ENCODE measurements around the gene ACTG1.

The ACTG1 gene

DNA sequence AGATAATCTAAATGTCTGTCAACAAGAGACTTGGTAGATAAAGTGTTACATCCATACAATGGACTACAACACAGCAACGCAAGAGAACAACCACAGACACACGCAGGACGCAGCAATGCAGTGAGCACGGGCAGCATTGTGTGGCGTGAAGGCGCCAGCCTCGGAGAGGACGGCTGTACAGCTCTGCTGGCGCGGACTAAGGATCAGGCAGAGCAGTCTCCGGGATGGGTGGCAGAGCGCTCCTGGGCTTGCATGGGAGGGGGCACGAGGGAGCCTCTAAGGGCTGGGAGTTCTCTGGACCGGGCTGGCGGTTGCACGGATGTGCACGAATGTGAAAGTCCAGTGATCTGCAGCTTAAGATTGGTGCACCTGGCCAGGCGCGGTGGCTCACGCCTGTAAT is 34.5 kb downstream of the ACTG1 start:
- Histone ChIP-seq H2AFZ (ENCODE audit: low read depth) (no peak overlapping the region), H3K79me2 (ENCODE audit: insufficient read depth, low read depth) (no peaks in the 10 kb centered on the region), H3K27me3 (ENCODE audit: insufficient read depth, low read depth) (peaks cover 94% of the 10 kb centered on the region), H3K36me3 (ENCODE audit: insufficient read depth) (no peaks in the 10 kb centered on the region), H3K9ac (no peak overlapping the region), H3K4me3 (IDR thresholded peaks at IDR 0.05; ENCODE audit: insufficient read depth, low read depth, low read length) (no peak overlapping the region), H3K4me1 (ENCODE audit: low read depth, poor library complexity, severe bottlenecking) (no peaks in the 10 kb centered on the region), H3K27ac (no peak overlapping the region), H3K4me2 (no peak overlapping the region), H4K20me1 (ENCODE audit: insufficient read depth) (no peaks in the 10 kb centered on the region)
- TF ChIP-seq, protein P1, sequence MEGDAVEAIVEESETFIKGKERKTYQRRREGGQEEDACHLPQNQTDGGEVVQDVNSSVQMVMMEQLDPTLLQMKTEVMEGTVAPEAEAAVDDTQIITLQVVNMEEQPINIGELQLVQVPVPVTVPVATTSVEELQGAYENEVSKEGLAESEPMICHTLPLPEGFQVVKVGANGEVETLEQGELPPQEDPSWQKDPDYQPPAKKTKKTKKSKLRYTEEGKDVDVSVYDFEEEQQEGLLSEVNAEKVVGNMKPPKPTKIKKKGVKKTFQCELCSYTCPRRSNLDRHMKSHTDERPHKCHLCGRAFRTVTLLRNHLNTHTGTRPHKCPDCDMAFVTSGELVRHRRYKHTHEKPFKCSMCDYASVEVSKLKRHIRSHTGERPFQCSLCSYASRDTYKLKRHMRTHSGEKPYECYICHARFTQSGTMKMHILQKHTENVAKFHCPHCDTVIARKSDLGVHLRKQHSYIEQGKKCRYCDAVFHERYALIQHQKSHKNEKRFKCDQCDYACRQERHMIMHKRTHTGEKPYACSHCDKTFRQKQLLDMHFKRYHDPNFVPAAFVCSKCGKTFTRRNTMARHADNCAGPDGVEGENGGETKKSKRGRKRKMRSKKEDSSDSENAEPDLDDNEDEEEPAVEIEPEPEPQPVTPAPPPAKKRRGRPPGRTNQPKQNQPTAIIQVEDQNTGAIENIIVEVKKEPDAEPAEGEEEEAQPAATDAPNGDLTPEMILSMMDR (conservative IDR thresholded peaks at IDR 0.05; ENCODE audit: low read depth, low read length), result no peak

DNA sequence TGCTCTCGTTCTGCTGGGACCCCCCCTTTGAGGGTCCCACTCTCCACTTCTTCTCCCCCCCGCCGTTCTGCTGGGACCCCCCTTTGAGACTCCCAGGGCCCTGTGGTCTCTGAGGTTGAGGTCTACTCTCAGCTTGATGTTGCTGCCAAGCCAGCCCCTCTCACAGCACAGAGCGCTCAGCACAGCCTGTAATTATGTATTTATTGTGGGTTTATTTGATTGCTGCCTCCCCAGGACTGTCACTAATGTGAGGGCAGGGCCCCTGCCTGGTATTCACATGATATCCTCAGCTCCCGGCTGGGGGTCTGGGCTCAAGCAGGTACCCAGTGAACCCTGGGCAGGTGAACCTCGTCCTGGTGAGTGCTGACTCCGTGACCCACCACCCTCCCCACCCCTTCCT is 35.4 kb downstream of the ACTG1 start:
- Histone ChIP-seq H3K79me2 (ENCODE audit: insufficient read depth, low read depth) (no peaks in the 10 kb centered on the region), H3K36me3 (ENCODE audit: insufficient read depth) (no peaks in the 10 kb centered on the region), H3K9ac (no peak overlapping the region), H3K27ac (no peak overlapping the region), H4K20me1 (ENCODE audit: insufficient read depth) (no peaks in the 10 kb centered on the region), H3K4me2 (no peak overlapping the region), H2AFZ (ENCODE audit: low read depth) (no peak overlapping the region), H3K4me3 (IDR thresholded peaks at IDR 0.05; ENCODE audit: insufficient read depth, low read depth, low read length) (no peak overlapping the region), H3K27me3 (ENCODE audit: insufficient read depth, low read depth) (peaks cover 94% of the 10 kb centered on the region), H3K4me1 (ENCODE audit: low read depth, poor library complexity, severe bottlenecking) (peaks cover 4% of the 10 kb centered on the region)
- TF ChIP-seq, protein P1 (conservative IDR thresholded peaks at IDR 0.05; ENCODE audit: low read depth, low read length), result no peak

DNA sequence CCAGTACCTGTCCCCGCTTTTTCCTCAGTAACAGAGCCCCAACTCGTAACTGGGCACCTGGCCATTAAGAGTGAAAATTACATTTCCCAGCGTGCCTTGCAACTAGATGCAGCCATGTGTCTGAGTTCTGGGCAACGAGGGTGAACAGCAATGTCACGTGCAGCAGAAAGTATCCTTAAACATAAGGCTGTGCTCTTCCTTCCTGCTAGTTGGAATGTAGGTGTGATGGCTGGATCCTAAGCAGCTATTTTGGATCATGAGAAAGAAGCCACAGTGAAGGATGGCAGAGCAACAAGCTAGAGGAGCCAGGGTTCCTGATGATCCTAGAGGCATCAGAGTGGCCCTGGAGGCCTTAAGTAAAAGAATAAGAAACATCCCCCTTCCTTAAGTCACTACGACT is 36.0 kb downstream of the ACTG1 start:
- H3K4me1 ChIP-seq (ENCODE audit: low read depth, poor library complexity, severe bottlenecking), result peaks cover 8% of the 10 kb centered on the region
- no peak overlapping the region for H3K27ac ChIP-seq
- H3K9ac ChIP-seq, result no peak overlapping the region
- H3K36me3 ChIP-seq (ENCODE audit: insufficient read depth), result no peaks in the 10 kb centered on the region
- peaks cover 94% of the 10 kb centered on the region for H3K27me3 ChIP-seq (ENCODE audit: insufficient read depth, low read depth)
- no peak overlapping the region for H3K4me3 ChIP-seq (IDR thresholded peaks at IDR 0.05; ENCODE audit: insufficient read depth, low read depth, low read length)
- TF ChIP-seq, protein P1 (conservative IDR thresholded peaks at IDR 0.05; ENCODE audit: low read depth, low read length), result no peak
- H3K4me2 ChIP-seq, result no peak overlapping the region
- no peaks in the 10 kb centered on the region for H3K79me2 ChIP-seq (ENCODE audit: insufficient read depth, low read depth)
- no peaks in the 10 kb centered on the region for H4K20me1 ChIP-seq (ENCODE audit: insufficient read depth)
- H2AFZ ChIP-seq (ENCODE audit: low read depth), result no peak overlapping the region

DNA sequence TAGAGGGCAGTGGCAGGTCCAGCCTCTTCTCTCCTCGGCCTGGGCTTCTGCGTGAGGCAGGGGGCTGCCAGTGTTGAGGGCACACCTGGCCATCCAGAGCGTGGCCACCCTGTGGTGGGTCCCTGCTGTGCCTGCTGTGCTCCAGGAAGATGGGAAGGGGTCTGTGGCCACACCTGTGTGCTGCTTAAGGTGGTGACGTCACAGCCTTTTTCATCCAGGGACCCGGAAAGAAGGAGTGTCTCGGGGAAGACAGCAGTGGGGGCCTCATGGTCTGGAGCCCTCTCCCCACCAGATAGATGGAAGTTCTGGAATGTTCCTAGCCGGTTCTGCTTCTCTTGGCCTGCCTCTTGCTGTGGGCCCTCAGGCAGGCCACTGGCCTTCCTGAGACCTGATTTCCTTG is 36.5 kb downstream of the ACTG1 start:
- Histone ChIP-seq H4K20me1 (ENCODE audit: insufficient read depth) (no peaks in the 10 kb centered on the region), H3K4me3 (IDR thresholded peaks at IDR 0.05; ENCODE audit: insufficient read depth, low read depth, low read length) (no peak overlapping the region), H3K27ac (no peak overlapping the region), H3K27me3 (ENCODE audit: insufficient read depth, low read depth) (peaks cover 98% of the 10 kb centered on the region), H3K4me1 (ENCODE audit: low read depth, poor library complexity, severe bottlenecking) (peaks cover 8% of the 10 kb centered on the region), H3K9ac (no peak overlapping the region), H3K4me2 (no peak overlapping the region), H3K36me3 (ENCODE audit: insufficient read depth) (no peaks in the 10 kb centered on the region), H2AFZ (ENCODE audit: low read depth) (no peak overlapping the region), H3K79me2 (ENCODE audit: insufficient read depth, low read depth) (no peaks in the 10 kb centered on the region)
- TF ChIP-seq, protein P1 (conservative IDR thresholded peaks at IDR 0.05; ENCODE audit: low read depth, low read length), result no peak

Data from KMS-11 (cell line).